ENCODE measurements around the gene RANBP3L. TPM values are rescaled to one million over a fixed set of nuclear protein-coding genes. Genes with fewer than 3 reads are reported as not detected.
A peak's percentile ranks its signal among the peaks of the same experiment; 100 is the strongest.

Gene RANBP3L
- total RNA-seq, 1 donor from 2014 or later: not detected

DNA sequence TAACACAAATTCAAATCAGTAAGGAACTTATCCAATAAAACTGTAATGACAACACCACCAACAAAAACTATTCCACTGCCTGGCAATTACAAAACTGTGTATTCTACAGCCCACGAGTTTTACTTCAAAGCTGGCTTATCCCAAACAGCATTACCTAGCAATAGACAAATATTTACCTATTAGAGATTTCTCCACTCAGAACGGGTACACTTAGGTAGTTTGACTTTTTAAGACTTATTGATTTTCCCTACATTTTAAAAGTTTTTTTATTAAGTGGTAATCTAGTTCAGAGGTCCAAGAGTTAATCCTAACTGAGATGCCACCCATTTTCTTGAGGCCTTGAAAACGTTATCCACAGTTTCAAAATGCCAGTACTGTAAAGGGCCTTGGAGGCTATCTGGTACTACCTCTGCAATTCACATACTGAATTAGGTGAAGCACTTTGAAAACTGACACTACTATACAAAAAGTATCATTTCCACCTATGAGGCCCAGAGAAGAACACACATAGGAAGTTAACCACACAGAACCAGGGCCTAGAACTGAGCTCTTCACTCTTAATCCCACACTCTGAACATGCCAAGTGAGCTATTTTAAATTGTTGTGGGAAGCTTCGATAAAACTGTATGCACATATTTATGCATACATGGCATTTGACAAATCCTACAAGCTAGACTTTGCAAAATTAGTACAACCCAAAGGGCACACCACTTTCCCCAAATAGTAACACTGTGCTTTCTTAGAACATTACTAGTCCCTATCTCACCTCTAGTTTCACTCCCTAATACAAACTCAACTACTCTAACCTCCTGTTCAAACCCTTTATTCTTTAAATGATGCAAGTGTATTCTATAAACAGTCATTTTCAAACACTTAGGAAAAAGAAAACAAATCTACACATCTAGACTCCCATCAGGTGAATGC, 62.1 kb downstream of the RANBP3L start:
- peaks cover 16% of the 10 kb centered on the region for H3K4me1 Mint-ChIP-seq (ENCODE audit: low read depth, unreplicated experiment)

DNA sequence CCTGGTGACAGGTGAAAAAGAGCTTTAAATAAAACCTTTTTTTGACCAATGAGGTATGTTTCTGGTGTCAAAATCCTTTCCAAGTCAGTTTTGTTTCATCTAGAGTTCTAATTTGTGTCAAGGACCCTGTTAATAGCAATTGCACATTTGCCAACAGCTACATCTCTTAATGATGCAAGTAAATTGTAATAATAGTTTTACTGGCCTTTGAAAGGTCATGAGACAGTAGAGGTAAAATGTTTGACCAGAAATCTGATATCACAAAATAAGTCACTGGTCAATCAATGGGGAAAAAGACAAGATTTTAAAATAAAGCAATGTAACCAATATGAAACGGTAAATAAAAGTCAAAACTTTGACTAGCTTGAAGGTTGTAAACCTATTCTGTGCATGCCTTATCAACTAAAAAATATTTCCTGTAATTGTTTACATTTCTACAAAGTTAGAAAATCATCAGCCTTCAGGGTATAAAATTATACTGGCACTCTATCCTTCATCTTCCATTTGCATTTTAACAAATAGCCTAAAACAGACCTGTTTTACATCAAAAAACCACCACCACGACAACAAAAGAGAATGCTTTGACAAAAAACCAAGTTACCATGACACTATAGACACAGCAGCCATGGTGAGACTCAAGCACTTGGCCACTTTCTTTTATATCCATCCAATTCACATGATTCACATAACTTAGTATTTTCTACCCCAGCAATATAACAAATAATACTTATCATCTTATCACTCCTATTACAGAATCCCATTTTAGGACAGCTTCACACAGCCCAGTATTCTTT, 63.0 kb downstream of the RANBP3L start:
- no peak for TF ChIP-seq EZH2 (IDR thresholded peaks at IDR 0.05; ENCODE audit: insufficient read depth, low read length)
- TF ChIP-seq, protein P1, sequence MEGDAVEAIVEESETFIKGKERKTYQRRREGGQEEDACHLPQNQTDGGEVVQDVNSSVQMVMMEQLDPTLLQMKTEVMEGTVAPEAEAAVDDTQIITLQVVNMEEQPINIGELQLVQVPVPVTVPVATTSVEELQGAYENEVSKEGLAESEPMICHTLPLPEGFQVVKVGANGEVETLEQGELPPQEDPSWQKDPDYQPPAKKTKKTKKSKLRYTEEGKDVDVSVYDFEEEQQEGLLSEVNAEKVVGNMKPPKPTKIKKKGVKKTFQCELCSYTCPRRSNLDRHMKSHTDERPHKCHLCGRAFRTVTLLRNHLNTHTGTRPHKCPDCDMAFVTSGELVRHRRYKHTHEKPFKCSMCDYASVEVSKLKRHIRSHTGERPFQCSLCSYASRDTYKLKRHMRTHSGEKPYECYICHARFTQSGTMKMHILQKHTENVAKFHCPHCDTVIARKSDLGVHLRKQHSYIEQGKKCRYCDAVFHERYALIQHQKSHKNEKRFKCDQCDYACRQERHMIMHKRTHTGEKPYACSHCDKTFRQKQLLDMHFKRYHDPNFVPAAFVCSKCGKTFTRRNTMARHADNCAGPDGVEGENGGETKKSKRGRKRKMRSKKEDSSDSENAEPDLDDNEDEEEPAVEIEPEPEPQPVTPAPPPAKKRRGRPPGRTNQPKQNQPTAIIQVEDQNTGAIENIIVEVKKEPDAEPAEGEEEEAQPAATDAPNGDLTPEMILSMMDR (IDR thresholded peaks at IDR 0.05; ENCODE audit: insufficient read depth, low read depth, low read length): no peak
- Histone ChIP-seq H3K4me3 (ENCODE audit: insufficient read depth, low read depth, low read length) (no peak overlapping the region), H3K4me1 (ENCODE audit: insufficient read depth, low read length) (peaks cover 16% of the 10 kb centered on the region), H3K9ac (ENCODE audit: low read length) (no peak overlapping the region), H2AFZ (ENCODE audit: low read depth, low read length) (no peak overlapping the region), H3K79me2 (ENCODE audit: insufficient read depth, low read length) (peaks cover 43% of the 10 kb centered on the region), H3K27me3 (ENCODE audit: insufficient read depth, low read length) (no peaks in the 10 kb centered on the region), H4K20me1 (ENCODE audit: insufficient read depth, low read length) (peaks cover 9% of the 10 kb centered on the region), H3K4me2 (ENCODE audit: low read length) (no peak overlapping the region), H3K36me3 (ENCODE audit: insufficient read depth, low read length) (no peaks in the 10 kb centered on the region), H3K27ac (ENCODE audit: low read depth, low read length) (no peak overlapping the region), H3K9me3 (ENCODE audit: insufficient read depth, low read depth, low read length) (no peaks in the 10 kb centered on the region)
- FAIRE-seq: no peak
- Mint-ChIP-seq H3K36me3 (ENCODE audit: low read depth, unreplicated experiment) (no peaks in the 10 kb centered on the region), H3K9me3 (ENCODE audit: unreplicated experiment) (no peaks in the 10 kb centered on the region), H3K27me3 (ENCODE audit: low read depth, unreplicated experiment) (no peaks in the 10 kb centered on the region), H3K4me3 (ENCODE audit: unreplicated experiment) (no peak overlapping the region), H3K4me1 (ENCODE audit: low read depth, unreplicated experiment) (peaks cover 16% of the 10 kb centered on the region), H3K27ac (ENCODE audit: unreplicated experiment) (no peak overlapping the region)
- no peak for DNase-seq (ENCODE audit: low read depth)

More for the DNA sequence above, 62.1 kb downstream of the RANBP3L start:
- Histone ChIP-seq H4K20me1 (ENCODE audit: insufficient read depth, low read length) (peaks cover 9% of the 10 kb centered on the region), H2AFZ (ENCODE audit: low read depth, low read length) (no peak overlapping the region), H3K9me3 (ENCODE audit: insufficient read depth, low read depth, low read length) (no peaks in the 10 kb centered on the region), H3K9ac (ENCODE audit: low read length) (peak overlapping the region; percentile 90), H3K36me3 (ENCODE audit: insufficient read depth, low read length) (no peaks in the 10 kb centered on the region), H3K4me1 (ENCODE audit: insufficient read depth, low read length) (peaks cover 16% of the 10 kb centered on the region), H3K79me2 (ENCODE audit: insufficient read depth, low read length) (peaks cover 43% of the 10 kb centered on the region), H3K4me2 (ENCODE audit: low read length) (peak overlapping the region; percentile 94), H3K27ac (ENCODE audit: low read depth, low read length) (no peak overlapping the region), H3K4me3 (ENCODE audit: insufficient read depth, low read depth, low read length) (peak overlapping the region; percentile 73), H3K27me3 (ENCODE audit: insufficient read depth, low read length) (no peaks in the 10 kb centered on the region)
- FAIRE-seq: peak; percentile 9
- H3K27me3 Mint-ChIP-seq (ENCODE audit: low read depth, unreplicated experiment): no peaks in the 10 kb centered on the region
- H3K27ac Mint-ChIP-seq (ENCODE audit: unreplicated experiment): peak overlapping the region; percentile 2
- TF ChIP-seq, protein P1 (IDR thresholded peaks at IDR 0.05; ENCODE audit: insufficient read depth, low read depth, low read length): no peak
- TF ChIP-seq EZH2 (IDR thresholded peaks at IDR 0.05; ENCODE audit: insufficient read depth, low read length): no peak
- H3K36me3 Mint-ChIP-seq (ENCODE audit: low read depth, unreplicated experiment): no peaks in the 10 kb centered on the region
- no peak for DNase-seq (ENCODE audit: low read depth)
- peak overlapping the region; percentile 91 for H3K4me3 Mint-ChIP-seq (ENCODE audit: unreplicated experiment)
- no peaks in the 10 kb centered on the region for H3K9me3 Mint-ChIP-seq (ENCODE audit: unreplicated experiment)
